Mucosa of stomach (tissue), 1 donor: ENCODE results near the gene KLHL7.

Experiments used
- H3K27me3 ChIP-seq: one replicate; pipeline ENCODE4 v1.7.0; 2013; ENCODE audit warnings: mild to moderate bottlenecking, low read length; ENCODE audit not compliant: control insufficient read depth, insufficient read depth
- H3K36me3 ChIP-seq: one replicate; pipeline ENCODE4 v1.7.0; 2013; ENCODE audit warnings: low read length; ENCODE audit not compliant: control insufficient read depth, insufficient read depth
- H3K4me1 ChIP-seq: one replicate; pipeline ENCODE4 v1.7.0; 2013; ENCODE audit warnings: mild to moderate bottlenecking, low read length; ENCODE audit not compliant: control insufficient read depth, insufficient read depth
- H3K4me3 ChIP-seq: one replicate; pipeline ENCODE4 v1.7.0; 2013; ENCODE audit warnings: low read length
- H3K9ac ChIP-seq: one replicate; pipeline ENCODE4 v1.7.0; 2013; ENCODE audit warnings: mild to moderate bottlenecking, low read length, moderate library complexity
- H3K9me3 ChIP-seq: one replicate; pipeline ENCODE4 v1.7.0; 2013; ENCODE audit warnings: mild to moderate bottlenecking, low read length, moderate library complexity; ENCODE audit not compliant: control insufficient read depth
- donor health status: Pancreatic carcinoma.

KLHL7 gene

DNA sequence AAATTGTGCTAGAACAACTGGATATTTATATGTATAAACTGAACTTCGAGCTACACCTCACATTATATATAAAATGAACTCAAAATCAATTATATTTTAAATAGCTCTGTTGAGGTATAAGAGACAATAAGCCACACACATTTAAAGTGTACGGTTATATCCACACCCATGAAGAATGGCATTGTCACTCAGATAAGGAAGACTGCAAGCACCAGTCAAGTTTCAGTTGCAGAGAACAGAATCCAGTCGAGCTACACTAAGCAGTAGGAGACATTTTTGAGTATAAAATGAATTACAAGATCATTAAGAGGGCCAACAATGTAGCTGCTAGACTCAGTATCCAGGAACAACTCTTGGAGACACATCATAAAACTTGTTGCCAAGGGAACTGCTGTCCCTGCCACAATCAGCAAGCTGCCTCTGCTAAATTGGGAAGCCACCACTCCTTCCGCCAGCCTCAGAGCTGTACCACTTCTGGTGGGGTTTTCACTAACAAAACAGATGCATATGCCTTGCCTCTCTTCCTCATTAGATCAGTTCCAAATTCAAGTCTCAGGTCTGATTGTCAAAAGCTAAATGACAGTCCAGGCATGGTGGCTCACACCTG lies 121.4 kb downstream of the KLHL7 start:
- no peak overlapping the region for H3K9ac ChIP-seq
- H3K4me1 ChIP-seq: no peaks in the 10 kb centered on the region
- no peak overlapping the region for H3K4me3 ChIP-seq
- no peaks in the 10 kb centered on the region for H3K9me3 ChIP-seq
- H3K27me3 ChIP-seq: no peaks in the 10 kb centered on the region
- H3K36me3 ChIP-seq: no peaks in the 10 kb centered on the region
